HL-60 (cell line): ENCODE data around the gene CAMK2G.

ENCODE experiments used
- DNase-seq, 2 experiments: peaks; one replicate each; pipeline ENCODE4 v3.0.0-alpha.2; 2010 to 2020; ENCODE audit warnings: low read depth in 1 of 2, low spot score in 1 of 2
- H3K27ac ChIP-seq: fragments of 250-450 bp; sonication (Bioruptor Pico); replicated peaks from 2 replicates; pipeline ENCODE4 v1.5.1; 2020; ENCODE audit warnings: mild to moderate bottlenecking, moderate library complexity
- H3K27me3 ChIP-seq: fragments of 250-450 bp; sonication (Bioruptor Pico); 2 replicates; pipeline ENCODE4 v1.5.1; 2021; ENCODE audit warnings: mild to moderate bottlenecking, moderate library complexity; ENCODE audit not compliant: insufficient read depth, poor library complexity, severe bottlenecking
- H3K4me3 ChIP-seq: replicated peaks from 2 replicates; pipeline ENCODE4 v1.5.1; 2011; ENCODE audit warnings: mild to moderate bottlenecking, control low read depth, low read length; ENCODE audit not compliant: insufficient read depth
- GABPA ChIP-seq: IDR thresholded peaks from 2 replicates; pipeline ENCODE4 v1.6.1; 2012; ENCODE audit warnings: low read depth
- POLR2AphosphoS5 ChIP-seq: IDR thresholded peaks from 2 replicates; pipeline ENCODE4 v1.6.1; 2012; ENCODE audit warnings: low read depth
- SPI1 ChIP-seq: IDR thresholded peaks from 2 replicates; pipeline ENCODE4 v1.6.1; 2012; ENCODE audit warnings: low read depth, mild to moderate bottlenecking, borderline replicate concordance
- TF ChIP-seq, protein P1 (sequence below): IDR thresholded peaks from 2 replicates; pipeline ENCODE4 v1.6.1; 2012; ENCODE audit warnings: low read depth; ENCODE audit not compliant: insufficient replicate concordance
- TF ChIP-seq, protein P2 (sequence below): IDR thresholded peaks from one replicate; pipeline ENCODE4 v1.5.1; 2011; ENCODE audit warnings: low read length, control low read depth, inconsistent platforms; ENCODE audit not compliant: insufficient read depth

The CAMK2G gene

DNA sequence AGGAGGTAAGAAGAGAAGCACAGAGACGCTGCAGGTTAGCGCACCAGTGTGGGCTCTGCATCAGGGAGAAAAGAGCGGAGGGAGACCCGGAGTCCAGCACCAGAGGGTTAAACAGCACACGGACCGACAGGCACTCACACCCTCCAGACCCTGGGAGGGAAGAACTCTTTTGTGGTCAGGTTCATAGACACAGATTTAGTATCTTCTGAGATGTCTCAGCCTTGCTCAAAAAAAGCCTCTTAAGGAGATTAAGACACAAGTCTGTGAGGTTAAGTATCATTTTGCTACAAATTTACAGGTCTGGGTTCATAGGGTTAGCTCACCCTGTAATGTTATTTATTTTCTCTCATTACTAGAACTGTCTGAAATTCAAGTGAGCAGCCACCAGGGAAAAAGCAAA, 46.2 kb downstream of the CAMK2G start:
- DNase-seq: no peak
- no peak overlapping the region for H3K4me3 ChIP-seq
- H3K27ac ChIP-seq: no peak overlapping the region
- TF ChIP-seq SPI1: no peak
- TF ChIP-seq POLR2AphosphoS5: no peak
- no peak for TF ChIP-seq GABPA
- TF ChIP-seq, protein P1, sequence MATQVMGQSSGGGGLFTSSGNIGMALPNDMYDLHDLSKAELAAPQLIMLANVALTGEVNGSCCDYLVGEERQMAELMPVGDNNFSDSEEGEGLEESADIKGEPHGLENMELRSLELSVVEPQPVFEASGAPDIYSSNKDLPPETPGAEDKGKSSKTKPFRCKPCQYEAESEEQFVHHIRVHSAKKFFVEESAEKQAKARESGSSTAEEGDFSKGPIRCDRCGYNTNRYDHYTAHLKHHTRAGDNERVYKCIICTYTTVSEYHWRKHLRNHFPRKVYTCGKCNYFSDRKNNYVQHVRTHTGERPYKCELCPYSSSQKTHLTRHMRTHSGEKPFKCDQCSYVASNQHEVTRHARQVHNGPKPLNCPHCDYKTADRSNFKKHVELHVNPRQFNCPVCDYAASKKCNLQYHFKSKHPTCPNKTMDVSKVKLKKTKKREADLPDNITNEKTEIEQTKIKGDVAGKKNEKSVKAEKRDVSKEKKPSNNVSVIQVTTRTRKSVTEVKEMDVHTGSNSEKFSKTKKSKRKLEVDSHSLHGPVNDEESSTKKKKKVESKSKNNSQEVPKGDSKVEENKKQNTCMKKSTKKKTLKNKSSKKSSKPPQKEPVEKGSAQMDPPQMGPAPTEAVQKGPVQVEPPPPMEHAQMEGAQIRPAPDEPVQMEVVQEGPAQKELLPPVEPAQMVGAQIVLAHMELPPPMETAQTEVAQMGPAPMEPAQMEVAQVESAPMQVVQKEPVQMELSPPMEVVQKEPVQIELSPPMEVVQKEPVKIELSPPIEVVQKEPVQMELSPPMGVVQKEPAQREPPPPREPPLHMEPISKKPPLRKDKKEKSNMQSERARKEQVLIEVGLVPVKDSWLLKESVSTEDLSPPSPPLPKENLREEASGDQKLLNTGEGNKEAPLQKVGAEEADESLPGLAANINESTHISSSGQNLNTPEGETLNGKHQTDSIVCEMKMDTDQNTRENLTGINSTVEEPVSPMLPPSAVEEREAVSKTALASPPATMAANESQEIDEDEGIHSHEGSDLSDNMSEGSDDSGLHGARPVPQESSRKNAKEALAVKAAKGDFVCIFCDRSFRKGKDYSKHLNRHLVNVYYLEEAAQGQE: no peak
- TF ChIP-seq, protein P2, sequence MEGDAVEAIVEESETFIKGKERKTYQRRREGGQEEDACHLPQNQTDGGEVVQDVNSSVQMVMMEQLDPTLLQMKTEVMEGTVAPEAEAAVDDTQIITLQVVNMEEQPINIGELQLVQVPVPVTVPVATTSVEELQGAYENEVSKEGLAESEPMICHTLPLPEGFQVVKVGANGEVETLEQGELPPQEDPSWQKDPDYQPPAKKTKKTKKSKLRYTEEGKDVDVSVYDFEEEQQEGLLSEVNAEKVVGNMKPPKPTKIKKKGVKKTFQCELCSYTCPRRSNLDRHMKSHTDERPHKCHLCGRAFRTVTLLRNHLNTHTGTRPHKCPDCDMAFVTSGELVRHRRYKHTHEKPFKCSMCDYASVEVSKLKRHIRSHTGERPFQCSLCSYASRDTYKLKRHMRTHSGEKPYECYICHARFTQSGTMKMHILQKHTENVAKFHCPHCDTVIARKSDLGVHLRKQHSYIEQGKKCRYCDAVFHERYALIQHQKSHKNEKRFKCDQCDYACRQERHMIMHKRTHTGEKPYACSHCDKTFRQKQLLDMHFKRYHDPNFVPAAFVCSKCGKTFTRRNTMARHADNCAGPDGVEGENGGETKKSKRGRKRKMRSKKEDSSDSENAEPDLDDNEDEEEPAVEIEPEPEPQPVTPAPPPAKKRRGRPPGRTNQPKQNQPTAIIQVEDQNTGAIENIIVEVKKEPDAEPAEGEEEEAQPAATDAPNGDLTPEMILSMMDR: no peak
- no peaks in the 10 kb centered on the region for H3K27me3 ChIP-seq

DNA sequence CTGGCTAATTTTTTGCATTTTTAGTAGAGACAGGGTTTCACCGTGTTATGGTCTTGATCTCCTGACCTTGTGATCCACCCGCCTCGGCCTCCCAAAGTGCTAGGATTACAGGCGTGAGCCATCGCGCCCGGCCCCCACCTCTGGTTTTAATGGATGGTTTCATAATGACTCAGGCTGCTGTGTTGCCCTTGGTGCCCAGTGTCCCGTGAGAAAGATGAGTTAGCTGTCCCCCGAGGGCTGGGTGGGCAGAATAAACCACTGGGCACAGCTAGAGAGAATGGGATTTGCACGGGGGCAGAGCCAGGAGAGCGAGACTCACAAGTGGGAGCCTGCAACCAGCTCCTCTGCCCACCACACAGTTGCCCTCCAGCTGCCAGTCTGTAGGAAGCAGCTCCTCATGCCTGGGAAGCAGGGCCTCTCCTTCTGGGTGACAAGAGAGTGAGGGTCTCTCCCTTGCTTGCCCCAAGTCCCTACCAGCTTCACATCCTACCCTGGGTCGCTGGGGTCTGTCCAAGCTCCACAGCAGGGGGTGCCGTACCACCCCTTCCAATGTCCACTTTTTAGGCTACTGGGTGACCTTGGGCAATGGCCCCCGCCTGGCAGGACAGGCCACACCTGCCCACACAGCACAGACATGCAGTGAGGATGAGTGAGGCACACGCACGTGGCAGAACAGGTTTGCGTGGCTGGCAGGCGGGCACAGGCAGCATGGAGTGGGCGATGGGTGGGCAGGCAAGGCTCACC, 46.8 kb downstream of the CAMK2G start:
- no peaks in the 10 kb centered on the region for H3K27me3 ChIP-seq
- TF ChIP-seq SPI1 (no peak), POLR2AphosphoS5 (no peak)
- TF ChIP-seq, protein P2: no peak
- TF ChIP-seq, protein P1: no peak
- DNase-seq: no peak
- H3K27ac ChIP-seq: no peak overlapping the region
- no peak overlapping the region for H3K4me3 ChIP-seq

DNA sequence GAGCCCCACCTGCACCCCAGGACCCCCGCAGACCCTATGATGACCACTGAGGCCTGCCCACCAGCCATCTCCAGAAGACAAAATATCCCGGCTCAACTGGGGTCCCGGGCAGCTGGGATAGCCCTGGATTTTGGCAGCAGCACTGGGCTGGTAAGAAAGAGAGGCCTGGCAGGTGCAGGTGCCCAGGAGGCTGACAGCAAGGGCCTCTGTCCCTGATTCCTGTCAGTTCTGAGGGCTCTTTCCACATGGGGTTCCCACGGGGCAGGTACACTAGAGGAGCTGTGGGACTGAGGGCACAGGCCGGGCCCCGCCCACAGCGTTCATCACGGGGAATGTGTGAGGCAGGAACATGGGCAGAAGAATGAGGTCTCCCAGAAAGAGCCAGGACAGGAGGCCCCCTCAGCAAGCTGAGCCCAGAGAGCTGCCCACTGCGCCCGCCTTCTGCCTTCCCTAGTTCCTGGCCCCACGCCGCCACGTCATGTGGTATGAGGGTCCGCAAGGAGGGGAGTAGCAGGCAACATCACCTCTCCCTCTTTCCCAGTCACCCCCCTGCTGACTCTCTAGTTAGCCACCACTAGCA, 50.1 kb downstream of the CAMK2G start:
- Histone ChIP-seq H3K27ac (no peak overlapping the region), H3K4me3 (no peak overlapping the region)
- DNase-seq: no peak

More for the DNA sequence above, 50.1 kb downstream of the CAMK2G start:
- TF ChIP-seq GABPA (no peak), SPI1 (no peak), POLR2AphosphoS5 (no peak)
- TF ChIP-seq, protein P2: no peak
- TF ChIP-seq, protein P1: no peak
- no peaks in the 10 kb centered on the region for H3K27me3 ChIP-seq
